DOHH2 (cell line): ENCODE results near the gene PCBP3.

Experiments used
- H3F3A ChIP-seq: fragments of 200-600 bp; sonication (generic), shearing (Covaris generic); 2 replicates; pipeline ENCODE4 v1.6.0; 2016; ENCODE audit warnings: antibody characterized with exemption, mild to moderate bottlenecking; ENCODE audit not compliant: control insufficient read depth, insufficient read depth
- H3K27ac ChIP-seq: fragments of 200-600 bp; sonication (generic); 2 replicates; pipeline ENCODE4 v1.5.1; 2014; ENCODE audit warnings: low read depth, mild to moderate bottlenecking, low read length, moderate library complexity
- H3K27me3 ChIP-seq: fragments of 200-600 bp; sonication (generic); 2 replicates; pipeline ENCODE4 v1.6.1; 2014; ENCODE audit warnings: mild to moderate bottlenecking, low read length, mixed read lengths; ENCODE audit not compliant: control insufficient read depth
- H3K36me3 ChIP-seq: fragments of 200-600 bp; sonication (generic); 2 replicates; pipeline ENCODE4 v1.6.1; 2014; ENCODE audit warnings: mild to moderate bottlenecking, low read length, moderate library complexity, mixed read lengths; ENCODE audit not compliant: control insufficient read depth
- H3K4me1 ChIP-seq: fragments of 200-600 bp; sonication (generic); 2 replicates; pipeline ENCODE4 v1.6.1; 2014; ENCODE audit warnings: mild to moderate bottlenecking, low read length, mixed read lengths; ENCODE audit not compliant: control insufficient read depth
- H3K4me2 ChIP-seq: fragments of 200-600 bp; sonication (generic); 2 replicates; pipeline ENCODE4 v1.6.0; 2014; ENCODE audit warnings: mild to moderate bottlenecking, low read length, moderate library complexity
- H3K4me3 ChIP-seq: fragments of 200-600 bp; sonication (generic); 2 replicates; pipeline ENCODE4 v1.5.1; 2014; ENCODE audit warnings: mild to moderate bottlenecking, low read length, mixed read lengths
- H3K79me2 ChIP-seq: fragments of 200-600 bp; sonication (generic); 2 replicates; pipeline ENCODE4 v1.6.1; 2014; ENCODE audit warnings: mild to moderate bottlenecking, low read length, mixed read lengths; ENCODE audit not compliant: control insufficient read depth
- H3K9me2 ChIP-seq: fragments of 200-600 bp; sonication (generic); replicated peaks from 2 replicates; pipeline ENCODE4 v1.6.1; 2014; ENCODE audit warnings: mild to moderate bottlenecking, low read length, mixed read lengths; ENCODE audit not compliant: control insufficient read depth
- H3K9me3 ChIP-seq: fragments of 200-600 bp; sonication (generic); 2 replicates; pipeline ENCODE4 v1.6.1; 2014; ENCODE audit warnings: antibody characterized with exemption, low read length, mixed read lengths; ENCODE audit not compliant: control insufficient read depth, insufficient read depth
- H4K20me1 ChIP-seq: fragments of 200-600 bp; sonication (generic); 2 replicates; pipeline ENCODE4 v1.6.0; 2014; ENCODE audit warnings: low read depth, mild to moderate bottlenecking, antibody characterized with exemption, low read length, moderate library complexity; ENCODE audit not compliant: control insufficient read depth, insufficient read depth
- CTCF ChIP-seq: fragments of 200-600 bp; sonication (generic); IDR thresholded peaks from one replicate; pipeline ENCODE4 v1.5.1; 2014; ENCODE audit warnings: antibody characterized with exemption, mild to moderate bottlenecking, low read depth, low read length; ENCODE audit not compliant: poor library complexity, severe bottlenecking
- EZH2phosphoT487 ChIP-seq: fragments of 200-600 bp; sonication (generic); IDR thresholded peaks from 2 replicates; pipeline ENCODE4 v1.6.1; 2017; ENCODE audit warnings: borderline replicate concordance, mild to moderate bottlenecking, antibody characterized with exemption, low read length, moderate library complexity, mixed read lengths

PCBP3 gene

GRCh38 chr21:45912611-45913417 is 269.3 kb downstream of the PCBP3 start:
- Histone ChIP-seq H3F3A (no peaks in the 10 kb centered on the region), H3K9me3 (no peaks in the 10 kb centered on the region), H3K4me3 (no peak overlapping the region), H3K27me3 (no peaks in the 10 kb centered on the region), H3K27ac (no peak overlapping the region), H3K4me1 (no peaks in the 10 kb centered on the region), H3K79me2 (no peaks in the 10 kb centered on the region), H3K4me2 (no peak overlapping the region), H3K36me3 (no peaks in the 10 kb centered on the region), H4K20me1 (no peaks in the 10 kb centered on the region), H3K9me2 (no peaks in the 10 kb centered on the region)
- TF ChIP-seq CTCF (no peak), EZH2phosphoT487 (no peak)

- no peaks in the 10 kb centered on the region for H3K9me2 ChIP-seq
- no peaks in the 10 kb centered on the region for H3K9me3 ChIP-seq
- no peak overlapping the region for H3K4me2 ChIP-seq
- no peak for TF ChIP-seq EZH2phosphoT487
- TF ChIP-seq CTCF = no peak
- no peaks in the 10 kb centered on the region for H3F3A ChIP-seq
- no peak overlapping the region for H3K27ac ChIP-seq
- H3K79me2 ChIP-seq = no peaks in the 10 kb centered on the region
- H3K4me3 ChIP-seq = no peak overlapping the region
- no peaks in the 10 kb centered on the region for H4K20me1 ChIP-seq
- no peaks in the 10 kb centered on the region for H3K4me1 ChIP-seq
- no peaks in the 10 kb centered on the region for H3K36me3 ChIP-seq
- no peaks in the 10 kb centered on the region for H3K27me3 ChIP-seq
Observed at GRCh38 chr21:45913418-45913765, 269.9 kb downstream of the PCBP3 start.

- Histone ChIP-seq H3K9me2 (no peaks in the 10 kb centered on the region), H3K27me3 (no peaks in the 10 kb centered on the region), H3K36me3 (no peaks in the 10 kb centered on the region), H3K4me2 (no peak overlapping the region), H3F3A (no peaks in the 10 kb centered on the region), H3K9me3 (no peaks in the 10 kb centered on the region), H3K4me1 (no peaks in the 10 kb centered on the region), H3K27ac (no peak overlapping the region), H3K79me2 (no peaks in the 10 kb centered on the region), H3K4me3 (no peak overlapping the region), H4K20me1 (no peaks in the 10 kb centered on the region)
- TF ChIP-seq EZH2phosphoT487 = no peak
Observed at GRCh38 chr21:45913886-45914285, 270.4 kb downstream of the PCBP3 start.

- H3K36me3 ChIP-seq = no peaks in the 10 kb centered on the region
- H3K9me3 ChIP-seq = no peaks in the 10 kb centered on the region
- no peaks in the 10 kb centered on the region for H4K20me1 ChIP-seq
- H3K79me2 ChIP-seq = no peaks in the 10 kb centered on the region
- no peak overlapping the region for H3K4me2 ChIP-seq
- H3K27me3 ChIP-seq = no peaks in the 10 kb centered on the region
- no peaks in the 10 kb centered on the region for H3F3A ChIP-seq
- H3K27ac ChIP-seq = no peak overlapping the region
- no peak overlapping the region for H3K4me3 ChIP-seq
- no peak for TF ChIP-seq EZH2phosphoT487
- no peak for TF ChIP-seq CTCF
- H3K9me2 ChIP-seq = no peaks in the 10 kb centered on the region
- no peaks in the 10 kb centered on the region for H3K4me1 ChIP-seq
Observed at GRCh38 chr21:45914321-45914845, 270.9 kb downstream of the PCBP3 start.
